ENCODE results near the gene CDC14B.
"Not testable (repeated sequence)": the region's sequence is repeated elsewhere in the genome, so short reads cannot be mapped to it uniquely, and the experiment has no call there.

GRCh38 chr9:96582199-96582598 lies 37.4 kb downstream of the CDC14B start:
- TF ChIP-seq, protein P1, sequence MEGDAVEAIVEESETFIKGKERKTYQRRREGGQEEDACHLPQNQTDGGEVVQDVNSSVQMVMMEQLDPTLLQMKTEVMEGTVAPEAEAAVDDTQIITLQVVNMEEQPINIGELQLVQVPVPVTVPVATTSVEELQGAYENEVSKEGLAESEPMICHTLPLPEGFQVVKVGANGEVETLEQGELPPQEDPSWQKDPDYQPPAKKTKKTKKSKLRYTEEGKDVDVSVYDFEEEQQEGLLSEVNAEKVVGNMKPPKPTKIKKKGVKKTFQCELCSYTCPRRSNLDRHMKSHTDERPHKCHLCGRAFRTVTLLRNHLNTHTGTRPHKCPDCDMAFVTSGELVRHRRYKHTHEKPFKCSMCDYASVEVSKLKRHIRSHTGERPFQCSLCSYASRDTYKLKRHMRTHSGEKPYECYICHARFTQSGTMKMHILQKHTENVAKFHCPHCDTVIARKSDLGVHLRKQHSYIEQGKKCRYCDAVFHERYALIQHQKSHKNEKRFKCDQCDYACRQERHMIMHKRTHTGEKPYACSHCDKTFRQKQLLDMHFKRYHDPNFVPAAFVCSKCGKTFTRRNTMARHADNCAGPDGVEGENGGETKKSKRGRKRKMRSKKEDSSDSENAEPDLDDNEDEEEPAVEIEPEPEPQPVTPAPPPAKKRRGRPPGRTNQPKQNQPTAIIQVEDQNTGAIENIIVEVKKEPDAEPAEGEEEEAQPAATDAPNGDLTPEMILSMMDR (IDR thresholded peaks at IDR 0.05) = not testable (repeated sequence)
- TF ChIP-seq, protein P2, sequence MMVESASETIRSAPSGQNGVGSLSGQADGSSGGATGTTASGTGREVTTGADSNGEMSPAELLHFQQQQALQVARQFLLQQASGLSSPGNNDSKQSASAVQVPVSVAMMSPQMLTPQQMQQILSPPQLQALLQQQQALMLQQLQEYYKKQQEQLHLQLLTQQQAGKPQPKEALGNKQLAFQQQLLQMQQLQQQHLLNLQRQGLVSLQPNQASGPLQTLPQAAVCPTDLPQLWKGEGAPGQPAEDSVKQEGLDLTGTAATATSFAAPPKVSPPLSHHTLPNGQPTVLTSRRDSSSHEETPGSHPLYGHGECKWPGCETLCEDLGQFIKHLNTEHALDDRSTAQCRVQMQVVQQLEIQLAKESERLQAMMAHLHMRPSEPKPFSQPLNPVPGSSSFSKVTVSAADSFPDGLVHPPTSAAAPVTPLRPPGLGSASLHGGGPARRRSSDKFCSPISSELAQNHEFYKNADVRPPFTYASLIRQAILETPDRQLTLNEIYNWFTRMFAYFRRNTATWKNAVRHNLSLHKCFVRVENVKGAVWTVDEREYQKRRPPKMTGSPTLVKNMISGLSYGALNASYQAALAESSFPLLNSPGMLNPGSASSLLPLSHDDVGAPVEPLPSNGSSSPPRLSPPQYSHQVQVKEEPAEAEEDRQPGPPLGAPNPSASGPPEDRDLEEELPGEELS (CRISPR knock-in tag; IDR thresholded peaks at IDR 0.05) = not testable (repeated sequence)
- TF ChIP-seq RELA (CRISPR knock-in tag; IDR thresholded peaks at IDR 0.05; ENCODE audit: borderline replicate concordance); SP1 (CRISPR knock-in tag; conservative IDR thresholded peaks at IDR 0.05); NR3C1 (CRISPR knock-in tag; conservative IDR thresholded peaks at IDR 0.05; ENCODE audit: low read depth); TCF7 (CRISPR knock-in tag; IDR thresholded peaks at IDR 0.05; ENCODE audit: low read depth); ZNF263 (CRISPR knock-in tag; IDR thresholded peaks at IDR 0.05; ENCODE audit: low read depth): not testable (repeated sequence)
- TF ChIP-seq, protein P3, sequence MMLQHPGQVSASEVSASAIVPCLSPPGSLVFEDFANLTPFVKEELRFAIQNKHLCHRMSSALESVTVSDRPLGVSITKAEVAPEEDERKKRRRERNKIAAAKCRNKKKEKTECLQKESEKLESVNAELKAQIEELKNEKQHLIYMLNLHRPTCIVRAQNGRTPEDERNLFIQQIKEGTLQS (CRISPR knock-in tag; conservative IDR thresholded peaks at IDR 0.05) = not testable (repeated sequence)
- TF ChIP-seq, protein P4, sequence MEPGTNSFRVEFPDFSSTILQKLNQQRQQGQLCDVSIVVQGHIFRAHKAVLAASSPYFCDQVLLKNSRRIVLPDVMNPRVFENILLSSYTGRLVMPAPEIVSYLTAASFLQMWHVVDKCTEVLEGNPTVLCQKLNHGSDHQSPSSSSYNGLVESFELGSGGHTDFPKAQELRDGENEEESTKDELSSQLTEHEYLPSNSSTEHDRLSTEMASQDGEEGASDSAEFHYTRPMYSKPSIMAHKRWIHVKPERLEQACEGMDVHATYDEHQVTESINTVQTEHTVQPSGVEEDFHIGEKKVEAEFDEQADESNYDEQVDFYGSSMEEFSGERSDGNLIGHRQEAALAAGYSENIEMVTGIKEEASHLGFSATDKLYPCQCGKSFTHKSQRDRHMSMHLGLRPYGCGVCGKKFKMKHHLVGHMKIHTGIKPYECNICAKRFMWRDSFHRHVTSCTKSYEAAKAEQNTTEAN (CRISPR knock-in tag; IDR thresholded peaks at IDR 0.05) = not testable (repeated sequence)
